ENCODE data around the gene ZCCHC7. TPM values are rescaled to one million over a fixed set of nuclear protein-coding genes. Genes with fewer than 3 reads are reported as not detected.
"Not testable (repeated sequence)": the region's sequence is repeated elsewhere in the genome, so short reads cannot be mapped to it uniquely, and the experiment has no call there.

Gene ZCCHC7
- total RNA-seq, 3 donors from 2014 or later: 19.8 to 29.1 (median 26.9) TPM

- Histone ChIP-seq H3K27ac (no peak overlapping the region), H3K27me3 (no peaks in the 10 kb centered on the region), H3K36me3 (no peaks in the 10 kb centered on the region), H3K4me1 (no peaks in the 10 kb centered on the region), H3K9me3 (no peaks in the 10 kb centered on the region), H3K4me3 (no peak overlapping the region)
- no peak for DNase-seq (ENCODE audit: low spot score in 2 of 2)
- no peak for TF ChIP-seq POLR2AphosphoS5 (IDR thresholded peaks at IDR 0.05)
- no peak for TF ChIP-seq CTCF (IDR thresholded peaks at IDR 0.05)
- TF ChIP-seq POLR2A (IDR thresholded peaks at IDR 0.05): no peak
- intact Hi-C loops (cut with DNase I; ENCODE audit: low total_unique reads): no loop called here
Measured at GRCh38 chr9:37198831-37199230, 78.5 kb downstream of the ZCCHC7 start.

- H3K4me1 ChIP-seq: no peaks in the 10 kb centered on the region
- DNase-seq (ENCODE audit: low spot score in 2 of 2): no peak
- no peaks in the 10 kb centered on the region for H3K9me3 ChIP-seq
- no peaks in the 10 kb centered on the region for H3K36me3 ChIP-seq
- no peak overlapping the region for H3K27ac ChIP-seq
- TF ChIP-seq POLR2A (IDR thresholded peaks at IDR 0.05) (no peak), CTCF (IDR thresholded peaks at IDR 0.05) (no peak), POLR2AphosphoS5 (IDR thresholded peaks at IDR 0.05) (no peak)
- no peak overlapping the region for H3K4me3 ChIP-seq
- H3K27me3 ChIP-seq: no peaks in the 10 kb centered on the region
- intact Hi-C loops (cut with DNase I; ENCODE audit: low total_unique reads): no loop called here
Measured at GRCh38 chr9:37200433-37201005, 80.1 kb downstream of the ZCCHC7 start.

- Histone ChIP-seq H3K27me3 (no peaks in the 10 kb centered on the region), H3K27ac (no peak overlapping the region), H3K36me3 (no peaks in the 10 kb centered on the region), H3K4me3 (no peak overlapping the region), H3K4me1 (no peaks in the 10 kb centered on the region), H3K9me3 (no peaks in the 10 kb centered on the region)
- intact Hi-C loops (cut with DNase I; ENCODE audit: low total_unique reads): no loop called here
- no peak for DNase-seq (ENCODE audit: low spot score in 2 of 2)
- TF ChIP-seq CTCF (IDR thresholded peaks at IDR 0.05) (no peak), POLR2A (IDR thresholded peaks at IDR 0.05) (no peak), POLR2AphosphoS5 (IDR thresholded peaks at IDR 0.05) (no peak)
Measured at GRCh38 chr9:37201581-37201980, 81.2 kb downstream of the ZCCHC7 start.

GRCh38 chr9:37202091-37202490 is 81.7 kb downstream of the ZCCHC7 start:
- no peaks in the 10 kb centered on the region for H3K9me3 ChIP-seq
- DNase-seq (ENCODE audit: low spot score in 2 of 2): no peak
- intact Hi-C loops (cut with DNase I; ENCODE audit: low total_unique reads): no loop called here
- no peak overlapping the region for H3K4me3 ChIP-seq
- no peak overlapping the region for H3K27ac ChIP-seq
- H3K36me3 ChIP-seq: no peaks in the 10 kb centered on the region
- no peaks in the 10 kb centered on the region for H3K27me3 ChIP-seq
- H3K4me1 ChIP-seq: no peaks in the 10 kb centered on the region
- TF ChIP-seq POLR2A (IDR thresholded peaks at IDR 0.05): no peak
- TF ChIP-seq POLR2AphosphoS5 (IDR thresholded peaks at IDR 0.05): no peak
- TF ChIP-seq CTCF (IDR thresholded peaks at IDR 0.05): no peak

GRCh38 chr9:37203456-37203855 is 83.1 kb downstream of the ZCCHC7 start:
- DNase-seq (ENCODE audit: low spot score in 2 of 2); intact Hi-C loops (cut with DNase I; ENCODE audit: low total_unique reads); H3K9me3 ChIP-seq; H3K27me3 ChIP-seq; H3K4me3 ChIP-seq; H3K36me3 ChIP-seq; H3K27ac ChIP-seq; H3K4me1 ChIP-seq: not testable (repeated sequence)

GRCh38 chr9:37206121-37206620 is 85.8 kb downstream of the ZCCHC7 start:
- DNase-seq (ENCODE audit: low spot score in 2 of 2): no peak
- Histone ChIP-seq H3K27me3 (no peaks in the 10 kb centered on the region), H3K4me3 (no peak overlapping the region), H3K36me3 (no peaks in the 10 kb centered on the region), H3K9me3 (no peaks in the 10 kb centered on the region), H3K27ac (no peak overlapping the region), H3K4me1 (no peaks in the 10 kb centered on the region)
- intact Hi-C loops (cut with DNase I; ENCODE audit: low total_unique reads): no loop called here
- no peak for TF ChIP-seq POLR2AphosphoS5 (IDR thresholded peaks at IDR 0.05)
- TF ChIP-seq CTCF (IDR thresholded peaks at IDR 0.05): no peak
- TF ChIP-seq POLR2A (IDR thresholded peaks at IDR 0.05): no peak
